Urothelium cell line (cell line): Measurements from ENCODE around the gene CHMP4B.

Experiments
- DNase-seq: peaks from one replicate; pipeline ENCODE4 v3.0.0; 2011; ENCODE audit warnings: low spot score, mixed read lengths
- FAIRE-seq: peaks from 2 replicates; lab custom pipeline; 2011; peaks lifted over from hg19 to GRCh38; lab: Jason Lieb, UNC

CHMP4B gene

GRCh38 chr20:33816191-33816590 is 5.0 kb downstream of the CHMP4B start:
- FAIRE-seq (no peak), DNase-seq (no peak)

DNA sequence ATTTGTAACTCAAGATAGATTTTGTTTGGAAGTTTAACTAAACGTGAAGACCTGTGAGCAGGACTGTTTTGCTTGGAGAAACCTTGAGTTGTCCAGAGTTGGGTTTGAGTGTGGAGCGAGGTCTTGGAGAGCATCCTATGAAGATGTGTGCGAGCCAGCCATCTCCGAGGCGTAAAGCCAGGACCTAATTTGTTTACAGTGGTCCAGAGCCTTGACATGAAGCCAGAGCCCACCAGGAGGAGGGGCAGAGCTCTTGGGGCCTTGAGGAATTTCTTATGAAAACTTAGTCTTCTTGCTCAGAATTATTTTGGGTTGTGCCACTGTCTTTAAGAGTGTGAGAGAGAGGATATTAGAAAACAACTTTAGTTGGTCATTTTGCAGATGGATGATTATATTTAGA is 6.3 kb downstream of the CHMP4B start:
- FAIRE-seq (no peak), DNase-seq (no peak)

GRCh38 chr20:33819456-33819855 is 8.3 kb downstream of the CHMP4B start:
- DNase-seq, result no peak

GRCh38 chr20:33820362-33820761 is 9.2 kb downstream of the CHMP4B start:
- DNase-seq (no peak), FAIRE-seq (no peak)

More at GRCh38 chr20:33819456-33819855, 8.3 kb downstream of the CHMP4B start:
- no peak for FAIRE-seq

GRCh38 chr20:33821270-33821836 is 10.2 kb downstream of the CHMP4B start:
- DNase-seq (no peak), FAIRE-seq (no peak)

- FAIRE-seq (no peak), DNase-seq (no peak)
Observed at GRCh38 chr20:33822423-33822822, 11.3 kb downstream of the CHMP4B start.

- no peak for DNase-seq
- FAIRE-seq, result no peak
Observed at GRCh38 chr20:33822991-33823390, 11.8 kb downstream of the CHMP4B start.

GRCh38 chr20:33824852-33825251 is 13.7 kb downstream of the CHMP4B start:
- FAIRE-seq (no peak), DNase-seq (no peak)

GRCh38 chr20:33825340-33826269 is 14.5 kb downstream of the CHMP4B start:
- FAIRE-seq (no peak), DNase-seq (no peak)

GRCh38 chr20:33826270-33826897 is 15.2 kb downstream of the CHMP4B start:
- FAIRE-seq (no peak), DNase-seq (no peak)

DNA sequence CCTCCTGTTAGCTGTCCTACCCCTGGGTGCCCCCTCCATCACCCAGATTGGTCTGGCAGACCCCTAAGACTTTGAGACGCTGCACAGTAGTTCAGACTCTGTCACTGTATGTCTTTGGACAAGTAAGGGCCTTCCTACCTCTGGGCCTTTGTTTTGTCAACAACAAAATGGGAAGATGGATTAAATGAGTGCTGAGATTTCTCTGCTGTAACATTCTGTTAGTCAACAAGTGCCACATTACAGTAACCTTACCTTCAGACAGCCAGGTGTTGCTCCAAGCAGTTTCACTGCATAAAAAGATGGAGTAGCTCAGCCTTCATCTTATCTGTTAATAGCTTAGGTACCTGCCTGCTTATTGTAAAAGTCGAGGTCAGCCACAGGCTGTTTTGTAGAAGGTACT is 16.0 kb downstream of the CHMP4B start:
- no peak for DNase-seq
- no peak for FAIRE-seq

DNA sequence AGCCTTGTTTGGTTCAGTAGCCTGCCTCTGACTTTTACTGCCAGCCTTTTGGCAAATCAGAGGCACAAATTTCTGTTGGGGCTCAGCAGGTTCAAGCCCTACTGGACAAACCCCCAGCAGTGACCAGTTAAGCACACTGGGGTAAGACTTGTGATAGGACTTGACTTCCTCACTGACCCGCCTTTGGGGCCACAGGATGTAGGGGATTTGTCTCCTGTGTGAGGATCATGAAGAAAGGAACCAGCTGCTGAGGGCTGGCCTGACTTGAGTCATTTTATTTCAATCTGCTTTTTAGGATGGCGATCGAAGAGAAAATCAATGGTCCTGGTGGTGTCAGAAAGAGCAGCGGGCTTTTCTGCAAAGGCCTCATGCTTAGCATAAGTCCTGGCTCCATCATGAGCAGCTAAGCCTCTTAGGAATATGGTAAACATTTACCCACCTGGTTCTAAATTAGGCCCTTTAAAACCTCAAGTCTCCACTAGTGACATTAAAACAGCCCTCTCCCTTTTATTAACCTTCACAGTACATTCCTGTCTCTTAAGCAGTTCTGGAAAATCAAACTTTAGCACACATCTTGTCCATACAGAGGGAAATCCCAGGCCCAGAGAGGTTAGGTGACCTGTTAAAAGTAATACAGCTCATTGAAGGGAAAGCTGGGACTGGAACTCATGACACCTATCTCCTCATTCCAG is 16.6 kb downstream of the CHMP4B start:
- FAIRE-seq, result no peak
- DNase-seq, result no peak

- DNase-seq (no peak), FAIRE-seq (no peak)
Observed at GRCh38 chr20:33828326-33828844, 17.2 kb downstream of the CHMP4B start.

DNA sequence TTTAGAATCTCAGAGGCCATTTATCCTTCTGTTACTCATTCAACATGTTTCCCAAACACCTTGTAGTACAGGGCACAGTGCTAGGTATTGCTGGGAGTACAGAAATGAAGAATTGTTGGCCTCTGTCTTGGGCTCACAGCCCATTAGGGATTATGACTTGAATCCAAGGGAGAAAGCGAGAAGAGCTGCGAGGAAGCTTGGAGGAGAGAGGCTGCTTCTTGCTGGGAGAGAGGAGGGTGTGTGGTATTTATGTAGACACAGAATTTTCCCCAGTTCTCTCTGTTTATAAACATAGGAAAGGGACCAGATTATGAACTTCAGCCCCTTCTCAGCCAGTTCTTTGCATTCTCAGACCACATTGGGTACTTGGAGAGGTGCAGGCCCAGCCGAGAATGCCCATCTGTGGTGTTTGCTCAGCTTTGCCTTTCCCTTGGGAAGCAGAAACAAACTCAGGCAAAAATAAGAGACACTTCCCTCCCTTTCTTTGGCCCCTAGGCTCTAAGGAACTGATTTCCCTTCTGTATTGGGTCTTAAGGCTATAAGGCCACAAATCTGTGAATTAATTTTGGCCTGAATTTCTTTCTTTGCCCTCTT is 17.9 kb downstream of the CHMP4B start:
- FAIRE-seq (no peak), DNase-seq (no peak)

GRCh38 chr20:33829636-33830035 is 18.5 kb downstream of the CHMP4B start:
- DNase-seq (no peak), FAIRE-seq (no peak)

- DNase-seq (no peak), FAIRE-seq (no peak)
Observed at GRCh38 chr20:33830371-33830770, 19.2 kb downstream of the CHMP4B start.

DNA sequence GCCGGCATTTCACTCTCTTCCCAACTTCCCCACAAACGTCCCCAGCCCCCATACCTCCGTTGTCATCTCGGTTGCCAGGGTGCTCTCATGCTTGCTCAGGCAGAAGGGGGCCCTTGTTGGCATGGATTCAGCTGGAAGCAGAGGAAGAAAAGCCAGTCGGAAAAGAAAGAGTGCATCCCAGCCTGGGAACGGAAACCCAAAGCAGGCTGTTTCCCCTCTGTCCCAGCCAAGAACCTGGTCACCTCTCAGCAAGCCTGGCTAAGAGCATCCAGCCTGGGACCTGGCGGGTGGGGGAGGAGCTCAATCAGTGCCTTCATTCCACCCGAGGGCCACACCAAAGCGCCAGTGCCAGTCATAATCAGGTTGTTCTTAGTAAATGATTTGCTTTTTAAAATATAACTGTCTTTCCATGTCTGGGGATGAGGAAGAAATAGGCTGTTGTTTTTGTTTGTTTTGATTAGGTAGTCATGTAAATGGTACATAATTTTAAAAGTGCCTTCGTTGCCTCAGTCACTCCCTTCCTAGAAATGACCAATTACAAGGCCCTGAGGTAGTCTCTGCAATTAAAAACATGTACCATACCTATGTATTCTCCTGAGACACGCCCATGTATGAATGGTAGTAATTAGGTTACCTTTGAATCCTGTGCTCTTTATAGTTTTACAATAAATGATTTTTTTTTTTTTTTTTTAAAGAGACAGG is 21.1 kb downstream of the CHMP4B start:
- DNase-seq (no peak), FAIRE-seq (no peak)

GRCh38 chr20:33833333-33833732 is 22.2 kb downstream of the CHMP4B start:
- DNase-seq (no peak), FAIRE-seq (no peak)

DNA sequence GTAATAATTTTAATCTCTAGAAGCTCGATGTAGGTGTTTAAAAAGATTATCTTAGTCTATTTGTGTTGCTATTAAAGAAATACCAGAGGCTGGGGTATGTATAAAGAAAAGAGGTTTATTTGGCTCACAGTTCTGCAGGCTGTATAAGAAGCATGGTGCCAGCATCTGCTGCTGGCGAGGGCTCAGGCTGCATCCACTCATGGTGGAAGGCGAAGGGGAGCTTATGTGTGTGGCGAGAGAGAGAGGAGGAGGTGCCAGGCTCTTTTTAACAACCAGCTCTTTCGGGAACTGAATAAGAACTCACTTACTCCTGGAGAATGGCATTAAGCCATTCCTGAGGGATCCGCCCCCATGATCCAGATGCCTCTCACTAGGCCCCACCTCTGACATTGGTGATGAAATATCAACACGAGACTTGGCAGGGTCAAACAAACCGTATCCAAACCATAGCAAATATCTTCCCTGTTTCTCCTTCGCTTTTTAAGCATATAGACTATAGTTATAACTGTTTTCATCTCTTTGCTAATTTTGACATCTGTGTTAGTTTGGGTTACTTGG is 24.5 kb downstream of the CHMP4B start:
- FAIRE-seq (no peak), DNase-seq (no peak)

GRCh38 chr20:33836277-33836676 is 25.1 kb downstream of the CHMP4B start:
- FAIRE-seq (no peak), DNase-seq (no peak)
